WERI-Rb-1 (cell line): ENCODE measurements around the gene CD69.
"Not testable (repeated sequence)": the region's sequence is repeated elsewhere in the genome, so short reads cannot be mapped to it uniquely, and the experiment has no call there.

ENCODE experiments used
- DNase-seq: peaks from one replicate; pipeline ENCODE4 v3.0.0-alpha.2; 2020
- H3K27ac ChIP-seq: fragments of 250-450 bp; sonication (Bioruptor Pico); 2 replicates; pipeline ENCODE4 v1.5.1; 2020; ENCODE audit warnings: mild to moderate bottlenecking, moderate library complexity
- H3K27me3 ChIP-seq: fragments of 250-450 bp; sonication (Bioruptor Pico); 2 replicates; pipeline ENCODE4 v1.5.1; 2021; ENCODE audit warnings: mild to moderate bottlenecking, low read depth, moderate library complexity; ENCODE audit not compliant: insufficient read depth, severe bottlenecking
- H3K36me3 ChIP-seq: fragments of 250-450 bp; sonication (Bioruptor Pico); 2 replicates; pipeline ENCODE4 v1.5.1; 2020; ENCODE audit warnings: mild to moderate bottlenecking, moderate library complexity
- H3K4me3 ChIP-seq: 2 replicates; pipeline ENCODE4 v1.5.1; 2011; ENCODE audit warnings: low read depth, mild to moderate bottlenecking, control low read depth, low read length
- H3K9me3 ChIP-seq: fragments of 250-450 bp; sonication (Bioruptor Pico); 2 replicates; pipeline ENCODE4 v1.5.1; 2021; ENCODE audit warnings: mild to moderate bottlenecking, moderate library complexity; ENCODE audit not compliant: severe bottlenecking
- TF ChIP-seq, protein P1 (sequence below): IDR thresholded peaks from 2 replicates; pipeline ENCODE4 v1.5.1; 2011; ENCODE audit warnings: low read depth, mild to moderate bottlenecking, control low read depth, inconsistent platforms, low read length

Gene CD69

DNA sequence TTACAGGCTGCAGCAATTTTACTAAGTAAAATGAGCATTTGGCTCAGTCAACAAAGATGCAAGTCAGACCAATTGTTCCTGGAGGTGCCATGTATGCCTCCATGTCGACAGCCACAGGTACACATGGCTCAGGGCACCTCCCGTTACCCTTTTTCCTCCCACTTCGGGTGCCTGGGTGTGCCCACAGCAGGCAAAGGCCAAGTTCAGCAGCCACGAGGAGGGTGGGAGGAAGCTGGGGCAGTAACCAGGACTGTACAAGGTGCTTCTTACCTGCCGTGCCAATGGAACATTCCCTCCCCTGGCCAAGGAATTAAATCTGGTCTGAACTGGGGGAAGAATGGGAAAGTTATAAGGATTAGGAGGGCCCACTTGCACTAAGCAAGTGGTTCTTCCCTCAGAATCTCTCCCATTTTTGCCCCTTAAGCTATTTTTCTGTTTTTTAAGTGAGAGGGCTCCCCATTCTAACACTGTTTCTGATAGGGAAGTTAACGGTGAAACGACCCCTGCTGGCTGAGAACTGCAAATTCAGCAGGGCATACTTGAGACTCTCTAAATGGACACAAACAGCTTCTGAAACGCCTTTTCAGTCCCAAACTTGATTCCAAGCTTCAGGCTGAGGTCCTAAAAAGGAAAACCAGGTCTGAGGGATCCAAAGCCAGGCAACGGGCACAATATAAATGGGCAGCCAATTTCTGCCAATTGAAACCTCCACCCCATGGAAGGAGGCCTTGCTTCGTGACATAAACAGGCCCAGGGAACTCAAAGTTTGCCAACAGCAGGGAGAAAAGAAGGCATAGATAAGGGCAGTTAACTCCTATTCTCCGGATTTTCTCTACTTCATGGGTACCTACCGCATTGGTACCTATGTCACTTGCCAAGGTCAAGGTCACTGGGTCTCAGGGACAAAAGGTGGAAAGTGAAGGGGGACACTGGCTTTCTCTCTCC is 52.6 kb downstream of the CD69 start:
- Histone ChIP-seq H3K27me3 (no peaks in the 10 kb centered on the region), H3K27ac (no peak overlapping the region)
- DNase-seq, result peak; percentile 39

DNA sequence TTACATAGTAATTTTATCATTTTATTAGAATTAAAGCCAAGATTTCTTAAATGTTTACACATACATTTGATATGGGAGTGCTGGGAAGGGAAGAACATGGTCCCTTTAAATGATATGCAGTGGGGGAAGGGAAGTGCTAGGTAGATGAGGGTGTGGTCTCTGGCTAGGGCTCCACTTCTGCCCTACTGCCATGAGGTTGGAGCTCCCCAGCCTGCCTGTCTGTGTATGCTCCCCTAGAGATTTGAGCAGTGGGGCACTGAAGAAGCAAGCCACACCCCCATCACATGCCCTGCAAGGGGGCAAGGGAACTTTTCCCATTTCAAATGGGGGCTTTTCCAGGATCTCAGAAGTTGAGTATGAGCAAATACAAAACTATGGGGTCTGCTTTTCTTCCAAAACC is 53.3 kb downstream of the CD69 start:
- H3K27me3 ChIP-seq, result no peaks in the 10 kb centered on the region
- DNase-seq, result no peak
- H3K36me3 ChIP-seq, result no peaks in the 10 kb centered on the region
- no peaks in the 10 kb centered on the region for H3K9me3 ChIP-seq
- TF ChIP-seq, protein P1, sequence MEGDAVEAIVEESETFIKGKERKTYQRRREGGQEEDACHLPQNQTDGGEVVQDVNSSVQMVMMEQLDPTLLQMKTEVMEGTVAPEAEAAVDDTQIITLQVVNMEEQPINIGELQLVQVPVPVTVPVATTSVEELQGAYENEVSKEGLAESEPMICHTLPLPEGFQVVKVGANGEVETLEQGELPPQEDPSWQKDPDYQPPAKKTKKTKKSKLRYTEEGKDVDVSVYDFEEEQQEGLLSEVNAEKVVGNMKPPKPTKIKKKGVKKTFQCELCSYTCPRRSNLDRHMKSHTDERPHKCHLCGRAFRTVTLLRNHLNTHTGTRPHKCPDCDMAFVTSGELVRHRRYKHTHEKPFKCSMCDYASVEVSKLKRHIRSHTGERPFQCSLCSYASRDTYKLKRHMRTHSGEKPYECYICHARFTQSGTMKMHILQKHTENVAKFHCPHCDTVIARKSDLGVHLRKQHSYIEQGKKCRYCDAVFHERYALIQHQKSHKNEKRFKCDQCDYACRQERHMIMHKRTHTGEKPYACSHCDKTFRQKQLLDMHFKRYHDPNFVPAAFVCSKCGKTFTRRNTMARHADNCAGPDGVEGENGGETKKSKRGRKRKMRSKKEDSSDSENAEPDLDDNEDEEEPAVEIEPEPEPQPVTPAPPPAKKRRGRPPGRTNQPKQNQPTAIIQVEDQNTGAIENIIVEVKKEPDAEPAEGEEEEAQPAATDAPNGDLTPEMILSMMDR, result no peak
- H3K4me3 ChIP-seq, result no peak overlapping the region
- H3K27ac ChIP-seq, result no peak overlapping the region

More for the DNA sequence above, 52.6 kb downstream of the CD69 start:
- no peaks in the 10 kb centered on the region for H3K9me3 ChIP-seq
- no peak overlapping the region for H3K4me3 ChIP-seq
- TF ChIP-seq, protein P1, result peak; percentile 73
- H3K36me3 ChIP-seq, result no peaks in the 10 kb centered on the region

DNA sequence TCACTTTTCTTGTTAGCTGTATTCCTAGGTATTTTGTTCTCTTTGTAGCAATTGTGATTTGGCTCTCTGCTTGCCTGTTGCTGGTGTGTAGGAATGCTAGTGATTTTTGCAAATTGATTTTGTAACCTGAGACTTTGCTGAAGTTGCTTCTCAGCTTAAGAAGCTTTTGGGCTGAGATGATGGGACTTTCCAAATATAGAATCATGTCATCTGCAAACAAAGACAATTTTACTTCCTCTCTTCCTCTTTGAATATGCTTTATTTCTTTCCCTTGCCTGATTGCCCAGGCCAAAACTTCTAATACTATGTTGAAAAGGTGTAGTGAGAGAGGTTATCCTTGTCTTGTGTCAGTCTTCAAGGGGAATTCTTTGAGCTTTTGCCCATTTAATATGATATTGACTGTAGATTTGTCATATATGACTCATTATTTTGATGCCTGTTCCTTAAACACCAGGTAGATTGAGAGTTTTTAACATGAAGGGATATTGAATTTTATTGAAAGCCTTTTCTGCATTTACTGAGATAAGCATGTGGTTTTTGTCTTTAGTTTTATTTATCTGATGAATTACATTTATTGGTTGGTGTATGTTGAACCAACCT is 54.5 kb downstream of the CD69 start:
- Histone ChIP-seq H3K27ac (no peak overlapping the region), H3K27me3 (no peaks in the 10 kb centered on the region), H3K4me3 (no peak overlapping the region), H3K36me3 (no peaks in the 10 kb centered on the region), H3K9me3 (no peaks in the 10 kb centered on the region)
- no peak for DNase-seq
- TF ChIP-seq, protein P1, result no peak

DNA sequence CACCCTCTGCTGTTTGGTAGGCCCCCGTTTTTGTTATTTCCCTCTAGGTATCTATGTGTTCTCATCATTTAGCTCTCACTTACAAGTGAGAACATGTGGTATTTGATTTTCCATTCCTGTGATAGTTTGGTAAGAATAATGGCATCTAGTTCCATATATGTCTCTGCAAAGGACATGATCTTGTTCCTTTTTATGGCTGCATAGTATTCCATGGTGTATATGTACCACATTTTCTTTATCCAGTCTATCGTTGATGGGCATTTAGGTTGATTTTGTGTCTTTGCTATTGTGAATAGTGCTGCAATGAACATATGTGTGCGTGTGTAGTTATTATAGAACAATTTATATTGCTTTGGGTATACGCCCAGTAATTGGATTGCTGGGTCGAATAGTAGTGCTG is 56.1 kb downstream of the CD69 start:
- H3K27me3 ChIP-seq, H3K9me3 ChIP-seq, H3K27ac ChIP-seq, H3K36me3 ChIP-seq, DNase-seq, H3K4me3 ChIP-seq: not testable (repeated sequence)
